GM12878 (cell line): ENCODE results near the gene DPPA2.

Experiments
- ATF3 ChIP-seq: IDR thresholded peaks from 2 replicates; pipeline ENCODE4 v1.6.1; 2011; ENCODE audit warnings: low read depth, mild to moderate bottlenecking, low read length, moderate library complexity, borderline replicate concordance; ENCODE audit errors: extremely low read depth
- CTCF ChIP-seq, 3 experiments: IDR thresholded peaks in 2 of 3; conservative IDR thresholded peaks in 1 of 3; 2 replicates each; pipeline ENCODE4 v1.5.1; 2011; ENCODE audit warnings: low read depth in 3 of 3, low read length in 3 of 3, mild to moderate bottlenecking in 3 of 3, control low read depth in 2 of 3, moderate library complexity in 2 of 3, inconsistent platforms in 1 of 3, mixed read lengths in 1 of 3; ENCODE audit not compliant: control insufficient read depth in 2 of 3, insufficient read depth in 1 of 3; ENCODE audit errors: extremely low read depth in 1 of 3
- POLR2A ChIP-seq: IDR thresholded peaks from 2 replicates; pipeline ENCODE4 v1.6.1; 2011; ENCODE audit warnings: low read depth, mild to moderate bottlenecking, low read length
- POLR2AphosphoS5 ChIP-seq: IDR thresholded peaks from 2 replicates; pipeline ENCODE4 v1.6.1; 2011; ENCODE audit warnings: mild to moderate bottlenecking, low read length, inconsistent platforms
- RFX5 ChIP-seq: IDR thresholded peaks from 2 replicates; pipeline ENCODE4 v1.6.1; 2011; ENCODE audit warnings: low read depth, low read length, improper control_type of control experiment

- no peak for TF ChIP-seq CTCF (IDR thresholded peaks at IDR 0.05 in 2 of 3, conservative IDR thresholded peaks at IDR 0.05 in 1 of 3; ENCODE audit: control insufficient read depth in 2 of 3, extremely low read depth in 1 of 3, insufficient read depth in 1 of 3, low read depth in 3 of 3, low read length in 3 of 3)
- no peak for TF ChIP-seq RFX5
- TF ChIP-seq ATF3 = no peak
- TF ChIP-seq POLR2A = no peak
- no peak for TF ChIP-seq POLR2AphosphoS5
These were observed 59.0 kb downstream of the DPPA2 start for GRCh38 chr3:109257269-109257668.
